Measurements from ENCODE around the gene TMEM41B.

The TMEM41B gene

GRCh38 chr11:9316334-9316733 is 1.9 kb upstream of the TMEM41B start:
- no peak for DNase-seq (ENCODE audit: low read depth)
- no peak for TF ChIP-seq CTCF (IDR thresholded peaks at IDR 0.05; ENCODE audit: control insufficient read depth, insufficient read depth, low read depth, low read length, missing control alignments)
- no peak overlapping the region for H3K4me3 ChIP-seq (ENCODE audit: control insufficient read depth, low read depth, low read length)

- no peak for DNase-seq (ENCODE audit: low read depth)
- peak overlapping the region; percentile 31 for H3K4me3 ChIP-seq (ENCODE audit: control insufficient read depth, low read depth, low read length)
- TF ChIP-seq CTCF (IDR thresholded peaks at IDR 0.05; ENCODE audit: control insufficient read depth, insufficient read depth, low read depth, low read length, missing control alignments): no peak
Observed at GRCh38 chr11:9315078-9315688, 790 bp upstream of the TMEM41B start.

- no peak for DNase-seq (ENCODE audit: low read depth)
- H3K4me3 ChIP-seq (ENCODE audit: control insufficient read depth, low read depth, low read length): peak overlapping the region; percentile 72
- no peak for TF ChIP-seq CTCF (IDR thresholded peaks at IDR 0.05; ENCODE audit: control insufficient read depth, insufficient read depth, low read depth, low read length, missing control alignments)
Observed at GRCh38 chr11:9313648-9314290, 624 bp downstream of the TMEM41B start.

GRCh38 chr11:9310485-9311090 is 3.8 kb downstream of the TMEM41B start:
- TF ChIP-seq CTCF (IDR thresholded peaks at IDR 0.05; ENCODE audit: control insufficient read depth, insufficient read depth, low read depth, low read length, missing control alignments): no peak
- H3K4me3 ChIP-seq (ENCODE audit: control insufficient read depth, low read depth, low read length): no peak overlapping the region
- no peak for DNase-seq (ENCODE audit: low read depth)

- DNase-seq (ENCODE audit: low read depth): no peak
- TF ChIP-seq CTCF (IDR thresholded peaks at IDR 0.05; ENCODE audit: control insufficient read depth, insufficient read depth, low read depth, low read length, missing control alignments): no peak
- no peak overlapping the region for H3K4me3 ChIP-seq (ENCODE audit: control insufficient read depth, low read depth, low read length)
Observed at GRCh38 chr11:9304178-9304577, 10.2 kb downstream of the TMEM41B start.

- no peak overlapping the region for H3K4me3 ChIP-seq (ENCODE audit: control insufficient read depth, low read depth, low read length)
- no peak for DNase-seq (ENCODE audit: low read depth)
- TF ChIP-seq CTCF (IDR thresholded peaks at IDR 0.05; ENCODE audit: control insufficient read depth, insufficient read depth, low read depth, low read length, missing control alignments): no peak
Observed at GRCh38 chr11:9302448-9302847, 11.9 kb downstream of the TMEM41B start.

All from AG09309 (cell line).